Motor neuron (in vitro differentiated cells): Measurements from ENCODE around the gene PRR23E. TPM values are rescaled to one million over a fixed set of nuclear protein-coding genes. Genes with fewer than 3 reads are reported as not detected.
A peak's percentile ranks its signal among the peaks of the same experiment; 100 is the strongest.

Source experiments
- ATAC-seq, 8 experiments: fragments of 200-7000 bp; cut with Tn5 transposase; replicated peaks in 6 of 8; 2 replicates each; pipeline ENCODE4 v1.8.0; 2021; ENCODE audit warnings: mild to moderate bottlenecking in 8 of 8, moderate library complexity in 8 of 8
- H3K27ac ChIP-seq, 2 donors: fragments of 250-450 bp; sonication (Bioruptor Pico); 2 replicates each; pipeline ENCODE4 v1.9.0; 2021; ENCODE audit warnings: antibody characterized with exemption in 2 of 2, mild to moderate bottlenecking in 2 of 2, moderate library complexity in 1 of 2
- H3K4me1 ChIP-seq, 2 donors: fragments of 250-450 bp; sonication (Bioruptor Pico); replicated peaks in 1 of 2; 2 replicates each; pipeline ENCODE4 v1.6.1; 2021; ENCODE audit warnings: antibody characterized with exemption in 2 of 2, mild to moderate bottlenecking in 2 of 2, moderate library complexity in 1 of 2
- H3K4me3 ChIP-seq, 5 donors: fragments of 250-450 bp; sonication (Bioruptor Pico); 2 replicates each; pipeline ENCODE4 v1.9.0; 2021; ENCODE audit warnings: antibody characterized with exemption in 5 of 5, mild to moderate bottlenecking in 5 of 5, moderate library complexity in 4 of 5
- WGBS, 10 experiments: fragments of 450-650 bp; shearing (Covaris generic); methylation state at CpG; one replicate each; pipeline ENCODE4 v1.0.0; 2022; 5-methylcytosine and 5-hydroxymethylcytosine counted together
- in situ Hi-C, 9 experiments: fragments of 400-800 bp; cut with MboI; loops; one replicate each; pipeline ENCODE4 v1.15.0; 2021; ENCODE audit warnings: low sequenced_read_pairs in 9 of 9, low pct_unique_long_range_greater_than_20kb in 2 of 9; ENCODE audit not compliant: unreplicated experiment in 9 of 9
- total RNA-seq, 8 experiments: library from RNA; unstranded; fragments of 300-600 nt; gene quantifications; 2 replicates each; pipeline versions ENCODE4 v1.2.3 to v1.2.4, GENCODE V29; 2022

PRR23E gene
- total RNA-seq, 8 experiments from 2014 or later: 0.09 to 0.81 (median 0.44) TPM; not detected in 2

DNA sequence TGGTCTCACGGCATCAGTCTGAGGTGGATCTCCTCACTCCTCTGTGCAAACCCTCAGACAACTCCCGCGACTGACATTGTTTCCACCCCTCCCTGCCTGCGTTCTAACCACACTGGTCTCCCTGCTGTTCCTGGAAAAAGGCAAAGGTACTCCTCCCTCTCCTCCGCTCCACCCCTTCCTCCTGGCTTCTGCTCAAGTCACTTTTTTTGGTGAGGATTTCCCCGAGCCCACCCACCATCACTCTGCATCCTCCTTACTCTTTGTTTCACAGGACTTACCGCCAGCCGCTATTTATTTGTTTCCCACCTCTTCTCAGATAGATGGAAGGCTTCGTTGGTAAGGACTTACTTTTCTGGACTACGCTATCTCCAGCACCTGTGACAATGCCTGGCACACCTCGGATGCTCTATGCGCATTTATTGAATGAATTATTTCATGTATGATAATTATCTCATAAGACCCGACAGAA, 25.6 kb downstream of the PRR23E start:
- 3 to 91% (median 74%) methylated on average over 2 to 13 of the region's 13 CpGs for WGBS, 10 experiments

DNA sequence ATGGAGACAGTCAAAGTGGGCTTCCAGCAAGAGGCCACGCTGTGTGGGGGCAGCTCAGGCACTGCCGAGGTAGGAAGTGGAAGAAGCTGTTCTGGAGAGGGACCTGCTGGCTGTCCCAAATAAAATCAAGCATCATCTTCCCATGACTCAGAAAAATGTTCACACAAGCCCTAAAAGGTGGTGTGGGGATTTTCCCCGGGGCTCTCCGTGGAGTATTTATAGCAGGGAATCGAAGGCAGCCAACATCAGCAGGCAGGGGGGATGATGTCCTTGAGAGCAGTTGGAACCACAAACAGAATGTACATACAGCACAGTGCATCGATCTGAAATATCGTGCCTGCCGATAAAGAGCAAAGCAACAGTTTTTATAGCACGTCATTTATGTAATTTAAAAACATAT, 27.6 kb downstream of the PRR23E start:
- no peak overlapping the region for H3K27ac ChIP-seq
- in situ Hi-C loops: no loop called here
- 0 to 100% (median 80%) methylated on average over 1 to 9 of the region's 9 CpGs for WGBS, 10 experiments
- ATAC-seq: peak in 6 of 8 experiments; percentile 39 to 67 (median 50)
- H3K4me1 ChIP-seq: peaks cover 18 to 22% of the 10 kb centered on the region in 2 donors
- H3K4me3 ChIP-seq: no peak overlapping the region

More for the DNA sequence above, 25.6 kb downstream of the PRR23E start:
- Histone ChIP-seq H3K4me3 (no peak overlapping the region), H3K4me1 (peaks cover 19 to 29% of the 10 kb centered on the region in 2 donors), H3K27ac (no peak overlapping the region)
- ATAC-seq: peak in 3 of 8 experiments; percentile 43 to 61 (median 54)
- in situ Hi-C loops: no loop called here

DNA sequence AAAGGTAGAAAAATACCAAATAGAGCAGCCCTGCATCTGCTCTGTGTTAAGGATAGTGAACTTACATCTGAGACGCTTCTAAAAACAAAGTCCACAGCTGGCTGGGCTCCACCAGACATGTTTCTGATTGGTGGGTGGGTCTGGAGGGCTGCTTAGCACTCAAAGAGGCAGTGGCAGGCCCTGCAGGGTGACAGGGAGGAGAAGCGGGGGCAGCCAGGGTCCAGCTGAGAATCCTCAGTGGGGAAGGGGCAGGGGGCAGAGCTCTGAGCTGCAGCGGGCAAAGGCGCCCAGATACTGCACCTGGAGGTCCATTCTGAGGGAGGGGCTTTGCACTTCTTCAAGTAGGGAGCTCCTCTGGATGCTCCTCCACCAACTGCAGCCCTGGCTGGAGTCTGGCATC, 28.1 kb downstream of the PRR23E start:
- peaks cover 14 to 18% of the 10 kb centered on the region in 2 donors for H3K4me1 ChIP-seq
- 0 to 67% (median 37%) methylated on average over 1 of the region's 4 CpGs; no CpG with 5 or more reads in 6 of the 10 experiments for WGBS, 10 experiments
- H3K27ac ChIP-seq: no peak overlapping the region
- in situ Hi-C loops: no loop called here
- ATAC-seq: peak in 2 of 8 experiments; percentile 26 to 42
- H3K4me3 ChIP-seq: no peak overlapping the region

DNA sequence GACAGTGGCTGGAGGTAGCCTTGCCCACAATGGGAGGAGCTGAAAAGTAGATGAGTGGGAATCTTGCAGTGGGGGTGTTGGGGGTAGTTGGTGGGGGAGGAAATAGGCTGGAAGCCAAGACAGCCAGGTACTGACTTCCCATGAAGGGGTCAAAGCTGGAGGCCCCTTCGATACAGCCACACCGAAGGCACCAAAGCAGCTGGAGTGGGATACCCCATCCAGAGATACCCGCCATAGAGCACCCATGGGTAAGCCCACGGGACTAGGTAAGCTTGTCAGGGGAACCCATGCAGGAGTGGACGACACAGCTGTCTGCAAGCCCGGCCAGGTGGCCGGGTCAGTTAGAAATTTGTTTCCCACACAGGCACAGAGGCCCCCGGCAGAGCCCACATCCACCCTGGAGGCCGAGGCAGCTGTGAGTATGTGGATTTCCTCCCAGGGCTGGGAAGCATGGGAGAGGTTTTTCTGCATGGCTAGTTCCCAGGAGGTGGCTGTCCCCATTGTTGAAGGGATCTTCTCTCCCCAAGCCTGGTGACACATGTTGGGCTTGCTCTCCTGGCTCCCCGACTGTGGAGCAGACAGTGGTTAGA, 28.6 kb downstream of the PRR23E start:
- H3K4me1 ChIP-seq: peaks cover 11 to 13% of the 10 kb centered on the region in 2 donors
- H3K27ac ChIP-seq: no peak overlapping the region
- in situ Hi-C loops: no loop called here
- ATAC-seq: no peak
- no peak overlapping the region for H3K4me3 ChIP-seq
- 47 to 100% (median 100%) methylated on average over 1 to 3 of the region's 10 CpGs; no CpG with 5 or more reads in 7 of the 10 experiments for WGBS, 10 experiments

DNA sequence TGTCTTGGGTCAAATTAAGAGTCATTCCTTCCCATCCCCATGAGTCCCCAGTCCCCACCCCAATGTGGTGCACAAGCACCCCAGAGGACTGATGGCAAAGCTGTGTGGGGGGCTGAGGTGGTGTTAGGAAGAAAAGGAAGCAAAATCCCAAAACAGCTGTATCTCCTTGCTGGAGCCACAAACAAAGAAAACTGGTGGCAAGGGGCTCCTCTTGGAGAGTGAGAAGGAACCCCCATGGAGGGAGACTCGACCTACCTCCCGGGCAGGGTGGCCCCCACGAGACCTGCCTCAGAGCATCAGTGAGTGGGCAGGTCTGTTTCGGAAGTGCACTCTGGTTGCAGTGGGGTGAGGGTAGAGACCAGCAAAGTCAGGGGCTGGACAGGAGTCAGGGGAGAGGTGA, 29.2 kb downstream of the PRR23E start:
- 80 to 93% (median 92%) methylated on average over 1 to 4 of the region's 4 CpGs; no CpG with 5 or more reads in 7 of the 10 experiments for WGBS, 10 experiments
- no peak overlapping the region for H3K4me3 ChIP-seq
- H3K4me1 ChIP-seq: peaks cover 11 to 12% of the 10 kb centered on the region in 2 donors
- ATAC-seq: no peak
- in situ Hi-C loops: no loop called here
- no peak overlapping the region for H3K27ac ChIP-seq

DNA sequence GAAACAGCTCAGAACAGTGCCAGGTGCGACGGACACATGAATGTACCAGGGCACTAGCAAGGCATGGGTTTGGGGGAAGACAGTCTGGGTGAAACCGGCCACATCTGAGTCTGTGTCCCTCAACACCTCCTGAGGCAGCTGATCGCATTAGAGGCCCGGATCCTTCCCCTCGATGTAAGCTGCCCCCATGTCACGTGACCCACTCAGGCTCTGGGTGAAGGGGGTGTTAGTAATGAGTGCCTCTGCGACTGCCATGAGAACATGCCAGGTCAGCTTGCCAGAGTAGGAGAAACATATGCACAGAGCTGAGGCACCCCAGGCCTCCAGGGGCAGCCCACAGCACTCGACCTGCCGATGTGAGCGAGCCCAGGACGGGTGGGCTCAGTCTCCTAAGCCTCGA, 29.7 kb downstream of the PRR23E start:
- Histone ChIP-seq H3K27ac (no peak overlapping the region), H3K4me1 (peaks cover 11 to 12% of the 10 kb centered on the region in 2 donors), H3K4me3 (no peak overlapping the region)
- in situ Hi-C loops: no loop called here
- WGBS, 10 experiments: 62 to 90% (median 83%) methylated on average over 1 to 12 of the region's 13 CpGs; no CpG with 5 or more reads in 7 of the 10 experiments
- no peak for ATAC-seq

DNA sequence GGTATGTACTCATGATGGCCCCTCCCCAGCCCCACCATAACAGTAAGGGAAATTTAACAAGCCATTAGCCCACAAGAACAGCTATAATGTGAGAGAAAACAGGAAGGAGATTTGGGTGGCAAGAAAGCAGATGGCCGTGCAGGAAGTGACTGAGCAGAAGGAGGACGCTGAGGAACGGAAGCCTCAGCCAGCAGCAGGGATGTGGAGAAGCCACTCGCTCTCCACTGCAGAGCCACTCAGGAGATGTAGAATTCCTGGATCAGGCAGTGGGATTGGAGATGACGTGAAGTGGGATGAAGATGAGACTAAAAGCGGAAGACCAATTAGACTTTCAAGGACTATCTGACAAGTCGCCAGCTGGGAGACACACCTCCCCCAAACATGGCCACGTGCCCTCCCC, 31.2 kb downstream of the PRR23E start:
- no peak overlapping the region for H3K4me3 ChIP-seq
- H3K27ac ChIP-seq: no peak overlapping the region
- no peak for ATAC-seq
- H3K4me1 ChIP-seq: peaks cover 11 to 12% of the 10 kb centered on the region in 2 donors
- WGBS, 10 experiments: 62 to 100% (median 88%) methylated on average over 1 to 8 of the region's 8 CpGs; no CpG with 5 or more reads in 2 of the 10 experiments
- in situ Hi-C loops: no loop called here

DNA sequence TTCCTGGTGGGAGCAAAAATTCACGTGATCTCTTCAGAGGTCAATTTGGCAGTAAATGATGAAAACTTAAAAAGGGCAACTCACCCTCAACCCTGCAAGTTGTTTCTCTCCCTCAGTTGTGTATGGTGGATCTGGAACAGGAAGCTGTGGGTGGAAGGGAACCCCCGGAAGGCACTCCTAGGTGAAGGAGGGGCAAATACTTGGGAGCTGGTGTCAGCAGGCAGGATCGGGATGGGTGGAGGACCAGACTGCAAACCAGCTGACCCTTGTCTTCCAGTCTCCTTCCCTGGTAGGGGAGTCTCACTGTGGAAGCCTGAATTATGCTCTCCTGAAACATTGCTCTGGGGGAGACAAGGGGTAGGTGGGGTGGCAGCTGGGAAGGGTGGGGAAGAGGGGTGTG, 33.5 kb downstream of the PRR23E start:
- WGBS, 10 experiments: 0 to 100% (median 82%) methylated on average over 1 to 3 of the region's 3 CpGs; no CpG with 5 or more reads in 3 of the 10 experiments
- H3K4me1 ChIP-seq: peaks cover 0 to 2% of the 10 kb centered on the region in 2 donors
- H3K27ac ChIP-seq: no peak overlapping the region
- in situ Hi-C loops: no loop called here
- peak in 3 of 8 experiments; percentile 11 to 73 (median 61) for ATAC-seq
- no peak overlapping the region for H3K4me3 ChIP-seq

DNA sequence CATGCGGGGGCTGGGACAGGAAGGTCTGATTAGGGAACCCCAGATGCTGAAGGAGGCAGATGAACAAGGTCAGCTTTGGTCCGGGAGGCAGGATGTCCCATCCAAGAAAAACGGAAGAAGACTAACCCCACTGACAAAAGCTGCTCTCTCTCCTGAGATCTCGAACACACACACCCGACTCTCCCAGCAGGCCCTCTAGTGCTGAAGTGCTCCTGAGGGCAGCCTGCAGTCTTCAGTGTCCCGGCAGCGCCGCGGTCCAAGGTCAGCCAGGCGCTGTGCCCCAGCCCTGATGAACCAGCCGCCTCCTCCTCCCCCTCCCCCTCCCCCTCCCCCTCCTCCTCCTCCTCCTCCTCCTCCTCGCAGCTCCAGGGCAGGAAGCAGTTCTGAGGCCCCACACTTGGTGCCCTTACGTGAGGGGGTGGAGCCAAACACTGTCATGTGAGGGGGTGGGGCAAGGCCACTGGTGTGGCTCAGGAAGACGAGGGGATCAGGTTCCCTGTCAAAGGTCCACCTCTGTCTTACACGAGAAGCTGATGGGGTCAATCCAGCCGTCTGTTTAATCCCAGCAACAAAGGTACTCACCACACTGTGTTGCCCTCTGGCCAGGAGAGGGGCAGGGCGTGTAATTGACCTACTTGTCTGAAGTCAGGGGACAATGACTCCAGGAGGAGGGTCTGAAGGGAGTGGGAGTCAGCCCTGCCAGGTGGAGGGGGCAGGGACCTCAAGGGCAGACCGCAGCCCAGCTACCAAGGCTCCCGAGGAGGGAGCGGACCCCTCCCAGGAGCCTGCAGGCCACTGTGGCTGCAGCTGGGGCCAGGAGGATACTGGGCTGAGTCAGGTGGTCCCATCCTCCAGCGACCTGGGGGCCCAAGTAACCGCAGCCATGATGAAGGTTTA, 34.3 kb downstream of the PRR23E start:
- 10 to 100% (median 80%) methylated on average over 1 to 4 of the region's 22 CpGs; no CpG with 5 or more reads in 5 of the 10 experiments for WGBS, 10 experiments
- in situ Hi-C loops: no loop called here
- no peak overlapping the region for H3K27ac ChIP-seq
- H3K4me3 ChIP-seq: no peak overlapping the region
- peak in 2 of 8 experiments; percentile 72 to 76 for ATAC-seq
- H3K4me1 ChIP-seq: no peaks in the 10 kb centered on the region

DNA sequence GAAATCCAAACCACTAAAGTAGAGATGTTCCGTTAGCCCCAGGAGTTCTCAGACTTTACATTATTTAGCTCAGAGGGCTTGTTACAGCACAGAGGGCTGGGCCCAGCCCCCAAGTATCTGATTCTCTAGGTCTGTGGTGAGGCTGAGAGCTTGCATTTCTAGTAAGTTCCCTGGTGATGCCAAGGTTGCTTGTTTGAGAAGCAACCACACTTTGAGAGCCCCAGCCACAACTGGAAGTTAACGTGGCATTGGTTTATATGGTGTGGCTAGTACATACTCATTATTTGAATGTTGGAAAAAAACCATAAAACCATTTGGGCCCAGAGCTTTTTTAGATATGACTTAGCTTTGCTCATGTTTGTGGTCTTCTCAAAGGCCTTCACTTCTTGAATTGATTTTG, 35.9 kb downstream of the PRR23E start:
- 0 to 100% (median 62%) methylated on average over 1 to 2 of the region's 2 CpGs; no CpG with 5 or more reads in 1 of the 10 experiments for WGBS, 10 experiments
- in situ Hi-C loops: no loop called here
- Histone ChIP-seq H3K4me1 (no peaks in the 10 kb centered on the region), H3K4me3 (no peak overlapping the region), H3K27ac (no peak overlapping the region)
- ATAC-seq: peak in 2 of 8 experiments; percentile 42 to 53

DNA sequence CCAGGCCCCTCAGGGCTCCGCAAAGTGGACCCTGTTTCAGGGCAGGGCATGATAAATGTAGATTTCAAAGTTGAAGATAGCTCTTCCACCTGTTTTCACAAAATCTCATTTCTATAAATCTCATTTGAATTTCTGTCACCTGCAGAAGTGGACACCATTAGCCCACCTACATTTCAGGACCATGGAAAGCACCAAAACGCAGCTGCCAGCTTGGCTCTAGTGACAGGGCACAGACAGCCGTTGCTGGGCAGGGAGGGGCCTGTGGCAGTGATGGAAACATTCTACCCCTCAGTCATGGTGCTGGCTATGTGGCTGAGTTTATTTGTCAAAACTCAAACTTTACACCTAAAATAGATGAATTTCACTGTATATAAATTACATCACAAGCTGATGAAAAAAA, 40.4 kb downstream of the PRR23E start:
- WGBS, 10 experiments: 10 to 62% (median 20%) methylated on average over 1 to 3 of the region's 3 CpGs; no CpG with 5 or more reads in 3 of the 10 experiments
- Histone ChIP-seq H3K4me1 (no peaks in the 10 kb centered on the region), H3K4me3 (no peak overlapping the region), H3K27ac (no peak overlapping the region)
- in situ Hi-C loops: no loop called here
- ATAC-seq: peak in 3 of 8 experiments; percentile 20 to 65 (median 23)

DNA sequence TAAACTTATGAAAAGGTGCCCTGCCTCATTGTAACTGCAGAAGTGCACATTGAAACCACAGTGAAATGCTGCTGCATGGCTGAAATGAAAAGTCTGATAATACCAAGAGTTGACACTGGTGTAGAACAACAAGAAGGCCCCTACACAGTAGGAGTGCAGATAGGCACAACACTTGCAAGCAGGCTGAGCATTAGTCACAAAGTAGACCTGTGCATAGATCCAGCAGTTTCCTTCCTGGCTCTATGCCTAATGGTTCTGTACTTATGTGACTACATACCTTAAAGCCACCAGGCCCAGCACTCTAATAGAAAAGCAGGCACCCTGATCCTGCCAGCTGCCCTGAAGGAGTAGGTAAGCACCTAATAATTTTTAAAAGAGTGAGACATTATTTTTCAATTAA, 41.8 kb downstream of the PRR23E start:
- no peak overlapping the region for H3K27ac ChIP-seq
- in situ Hi-C loops: no loop called here
- no peak overlapping the region for H3K4me3 ChIP-seq
- H3K4me1 ChIP-seq: no peaks in the 10 kb centered on the region
- ATAC-seq: peak in 1 of 8 experiments; percentile 20

DNA sequence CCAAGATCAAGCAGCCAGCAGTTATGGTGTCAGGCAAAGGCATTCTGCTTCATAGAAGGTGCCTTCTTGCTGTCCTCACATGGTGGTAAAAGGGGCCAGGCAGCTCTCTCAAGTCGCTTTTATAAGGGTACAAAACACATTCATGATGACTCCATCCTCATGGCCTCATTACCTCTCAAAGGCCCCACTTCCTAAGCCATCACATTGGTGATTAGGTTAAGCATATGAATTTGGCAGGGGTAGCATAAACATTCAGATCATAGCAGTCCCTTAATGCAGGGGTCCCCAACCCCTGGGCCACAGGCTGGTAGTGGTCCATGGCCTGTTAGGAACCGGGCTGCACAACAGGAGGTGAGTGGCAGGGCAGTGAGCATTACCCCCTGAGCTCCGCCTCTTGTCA, 42.8 kb downstream of the PRR23E start:
- ATAC-seq: no peak
- Histone ChIP-seq H3K4me3 (no peak overlapping the region), H3K27ac (no peak overlapping the region), H3K4me1 (no peaks in the 10 kb centered on the region)
- 29 to 80% (median 55%) methylated on average over 1 to 3 of the region's 3 CpGs; no CpG with 5 or more reads in 4 of the 10 experiments for WGBS, 10 experiments
- in situ Hi-C loops: no loop called here
